HepG2 (cell line): ENCODE data around the gene SMIM14. TPM values are rescaled to one million over a fixed set of nuclear protein-coding genes. Genes with fewer than 3 reads are reported as not detected.

Experiments
- ARNTL ChIP-seq: sonication (generic); formaldehyde crosslinking; IDR thresholded peaks from 2 replicates; pipeline ENCODE4 v1.4.0; 2020; ENCODE audit warnings: mild to moderate bottlenecking, missing genetic modification reagents
- BCL6 ChIP-seq: IDR thresholded peaks from 2 replicates; pipeline ENCODE4 v1.6.1; 2016; ENCODE audit warnings: missing genetic modification reagents, missing compliant biosample characterization
- CBFB ChIP-seq: sonication (generic); formaldehyde crosslinking; IDR thresholded peaks from 2 replicates; pipeline ENCODE4 v1.4.0; 2020; ENCODE audit warnings: missing genetic modification reagents
- ESRRA ChIP-seq: sonication (generic); formaldehyde crosslinking; IDR thresholded peaks from 2 replicates; pipeline ENCODE4 v1.5.1; 2020; ENCODE audit warnings: mild to moderate bottlenecking, low read depth, missing genetic modification reagents
- GZF1 ChIP-seq: sonication (generic); formaldehyde crosslinking; IDR thresholded peaks from 2 replicates; pipeline ENCODE4 v1.5.1; 2020; ENCODE audit warnings: mild to moderate bottlenecking, missing genetic modification reagents
- HCFC1 ChIP-seq: fragments of 150-350 bp; IDR thresholded peaks from 2 replicates; pipeline ENCODE4 v1.6.1; 2014; ENCODE audit warnings: low read depth, low read length
- HNRNPH1 ChIP-seq: fragments of 200-400 bp; formaldehyde crosslinking; optimal IDR thresholded peaks from 2 replicates; pipeline ENCODE3; 2017; ENCODE audit warnings: mild to moderate bottlenecking, low read depth, low read length
- NFKBIZ ChIP-seq: IDR thresholded peaks from 2 replicates; pipeline ENCODE4 v1.6.1; 2018; ENCODE audit warnings: missing genetic modification reagents, missing compliant biosample characterization
- NPAS2 ChIP-seq: sonication (generic); formaldehyde crosslinking; IDR thresholded peaks from 2 replicates; pipeline ENCODE4 v1.8.0; 2022; ENCODE audit warnings: mild to moderate bottlenecking, missing genetic modification reagents, borderline replicate concordance
- NR2F2 ChIP-seq: IDR thresholded peaks from 2 replicates; pipeline ENCODE4 v1.6.1; 2012; ENCODE audit warnings: low read depth, inconsistent platforms, borderline replicate concordance
- RBAK ChIP-seq: sonication (generic); formaldehyde crosslinking; IDR thresholded peaks from 2 replicates; pipeline ENCODE4 v1.5.1; 2020; ENCODE audit warnings: mild to moderate bottlenecking, missing genetic modification reagents
- RORA ChIP-seq: sonication (generic); formaldehyde crosslinking; IDR thresholded peaks from 2 replicates; pipeline ENCODE4 v1.5.0; 2020; ENCODE audit warnings: mild to moderate bottlenecking, missing genetic modification reagents, moderate library complexity
- SYNCRIP ChIP-seq: fragments of 200-400 bp; formaldehyde crosslinking; IDR thresholded peaks from 2 replicates; pipeline ENCODE4 v1.6.1; 2018; ENCODE audit warnings: mild to moderate bottlenecking, low read depth, low read length; ENCODE audit not compliant: insufficient read depth
- TARDBP ChIP-seq: sonication (generic); formaldehyde crosslinking; IDR thresholded peaks from 2 replicates; pipeline ENCODE4 v1.8.0; 2022; ENCODE audit warnings: mild to moderate bottlenecking, missing genetic modification reagents
- YY1 ChIP-seq: IDR thresholded peaks from 2 replicates; pipeline ENCODE4 v1.6.1; 2011; ENCODE audit warnings: low read length, low read depth, moderate library complexity, mild to moderate bottlenecking; ENCODE audit not compliant: insufficient read depth, insufficient replicate concordance
- ZBTB38 ChIP-seq: sonication (generic); formaldehyde crosslinking; IDR thresholded peaks from 2 replicates; pipeline ENCODE4 v1.5.1; 2020; ENCODE audit warnings: mild to moderate bottlenecking, missing genetic modification reagents
- ZFX ChIP-seq: sonication (generic); formaldehyde crosslinking; IDR thresholded peaks from 2 replicates; pipeline ENCODE4 v1.4.0; 2020; ENCODE audit warnings: mild to moderate bottlenecking, low read depth, missing genetic modification reagents, moderate library complexity
- ZNF12 ChIP-seq: sonication (generic); formaldehyde crosslinking; IDR thresholded peaks from 2 replicates; pipeline ENCODE4 v1.5.0; 2020; ENCODE audit warnings: missing genetic modification reagents
- ZNF205 ChIP-seq: IDR thresholded peaks from 2 replicates; pipeline ENCODE4 v1.6.1; 2018; ENCODE audit warnings: missing biosample characterization, missing genetic modification reagents
- ZNF451 ChIP-seq: sonication (generic); formaldehyde crosslinking; IDR thresholded peaks from 2 replicates; pipeline ENCODE4 v1.5.0; 2020; ENCODE audit warnings: mild to moderate bottlenecking, missing genetic modification reagents
- ZNF614 ChIP-seq: IDR thresholded peaks from 2 replicates; pipeline ENCODE4 v1.6.1; 2018; ENCODE audit warnings: missing biosample characterization, missing genetic modification reagents, inconsistent platforms, borderline replicate concordance
- polyA plus RNA-seq, 8 experiments: library from polyadenylated mRNA; depleted of rRNA in 3 of 8; stranded (reverse) in 7 of 8; unstranded in 1 of 8; fragments of >200 nt; fragmentation: Illumina TruSeq in 4 of 8; extraction: Trizol in 4 of 8; gene quantifications; 2 replicates each; pipeline versions ENCODE4 v1.2.1 to v1.2.3, GENCODE V29; 2011 to 2016; ENCODE audit warnings: low read depth in 4 of 8, missing spikeins in 1 of 8, mixed read lengths in 1 of 8; ENCODE audit not compliant: insufficient read depth in 1 of 8
- total RNA-seq, 5 experiments: library from RNA; depleted of rRNA; stranded (reverse); fragments of >200 nt; fragmentation: Illumina TruSeq; extraction: Trizol; gene quantifications; 2 replicates each; pipeline ENCODE4 v1.2.3, GENCODE V29; 2016; ENCODE audit warnings: low read depth in 1 of 5
- TF ChIP-seq, protein P1 (sequence below): sonication (generic); formaldehyde crosslinking; IDR thresholded peaks from 2 replicates; pipeline ENCODE4 v1.4.0; 2020; ENCODE audit warnings: missing genetic modification reagents
- TF ChIP-seq, protein P2 (sequence below): sonication (generic); formaldehyde crosslinking; IDR thresholded peaks from 2 replicates; pipeline ENCODE4 v1.8.0; 2022; ENCODE audit warnings: missing genetic modification reagents, low read depth, mild to moderate bottlenecking, borderline replicate concordance
- TF ChIP-seq, protein P3 (sequence below): sonication (generic); formaldehyde crosslinking; IDR thresholded peaks from 2 replicates; pipeline ENCODE4 v1.8.0; 2022; ENCODE audit warnings: mild to moderate bottlenecking, missing genetic modification reagents; ENCODE audit not compliant: insufficient replicate concordance

The SMIM14 gene
- total and polyA plus RNA-seq, 2 of the 13 experiments (the other 11 are each of a cell fraction or from before 2014, with no cell fraction given): 16.3 to 28.1 TPM

DNA sequence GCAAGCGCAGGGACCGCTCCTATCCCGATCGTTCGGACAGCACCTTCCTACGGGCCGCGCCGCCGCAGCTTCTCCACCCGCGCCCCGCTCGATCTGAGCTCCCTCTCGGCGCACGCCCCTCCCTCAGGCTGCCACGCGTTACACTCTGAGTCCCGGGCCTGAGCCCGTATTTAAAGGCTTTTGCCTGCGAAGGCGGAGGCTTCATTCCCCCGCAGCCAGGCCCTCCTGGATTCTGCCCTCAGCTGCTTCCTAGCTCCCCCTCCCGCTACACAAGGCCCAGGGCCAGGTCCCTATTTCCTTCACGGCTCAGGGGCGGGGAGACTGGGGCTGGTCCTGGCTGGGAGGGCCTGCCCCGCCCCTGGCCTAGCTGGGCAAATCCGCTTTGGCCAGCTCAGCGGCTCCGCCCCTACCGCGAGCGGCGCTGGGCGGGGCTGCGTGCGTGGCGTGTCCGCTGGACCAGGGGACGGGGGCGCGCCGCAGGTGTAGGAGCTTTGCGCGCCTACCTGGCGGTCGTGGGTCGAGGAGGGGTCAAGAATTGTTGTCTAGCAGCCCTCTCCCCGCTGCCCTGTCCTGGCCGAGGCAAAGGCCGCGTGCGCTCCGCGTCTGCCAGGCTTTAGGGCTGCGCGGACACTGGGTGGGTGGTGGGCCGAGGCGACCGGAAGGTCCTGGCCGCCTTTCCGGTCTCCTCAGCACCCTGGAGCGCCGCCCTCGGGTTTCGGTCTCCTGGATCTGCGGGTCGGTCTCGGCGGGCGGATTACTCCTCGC lies 111.2 kb downstream of the SMIM14 start, which contains the start of gene UGDH (continued):
- TF ChIP-seq YY1 (peak; percentile 61), BCL6 (CRISPR knock-in tag) (peak; percentile 60), ZBTB38 (peak; percentile 92), ESRRA (CRISPR knock-in tag) (peak; percentile 76; the same call in 1 of the 2 replicates), CBFB (peak; percentile 42; the same call in 1 of the 2 replicates), NFKBIZ (CRISPR knock-in tag) (no peak; the same call in 1 of the 2 replicates), HNRNPH1 (peak; percentile 73), RORA (no peak), ARNTL (CRISPR knock-in tag) (peak; percentile 50), ZFX (CRISPR knock-in tag) (peak; percentile 97), ZNF205 (peak; percentile 74), ZNF614 (no peak; the same call in 1 of the 2 replicates), SYNCRIP (no peak), ZNF12 (CRISPR knock-in tag) (peak; percentile 67), RBAK (no peak), HCFC1 (peak; percentile 14; the same call in 1 of the 2 replicates), GZF1 (CRISPR knock-in tag) (peak; percentile 14), NPAS2 (CRISPR knock-in tag) (no peak), ZNF451 (CRISPR knock-in tag) (peak; percentile 84), TARDBP (CRISPR knock-in tag) (peak; percentile 96), NR2F2 (peak; percentile 65; the same call in 1 of the 2 replicates)
- TF ChIP-seq, protein P1, sequence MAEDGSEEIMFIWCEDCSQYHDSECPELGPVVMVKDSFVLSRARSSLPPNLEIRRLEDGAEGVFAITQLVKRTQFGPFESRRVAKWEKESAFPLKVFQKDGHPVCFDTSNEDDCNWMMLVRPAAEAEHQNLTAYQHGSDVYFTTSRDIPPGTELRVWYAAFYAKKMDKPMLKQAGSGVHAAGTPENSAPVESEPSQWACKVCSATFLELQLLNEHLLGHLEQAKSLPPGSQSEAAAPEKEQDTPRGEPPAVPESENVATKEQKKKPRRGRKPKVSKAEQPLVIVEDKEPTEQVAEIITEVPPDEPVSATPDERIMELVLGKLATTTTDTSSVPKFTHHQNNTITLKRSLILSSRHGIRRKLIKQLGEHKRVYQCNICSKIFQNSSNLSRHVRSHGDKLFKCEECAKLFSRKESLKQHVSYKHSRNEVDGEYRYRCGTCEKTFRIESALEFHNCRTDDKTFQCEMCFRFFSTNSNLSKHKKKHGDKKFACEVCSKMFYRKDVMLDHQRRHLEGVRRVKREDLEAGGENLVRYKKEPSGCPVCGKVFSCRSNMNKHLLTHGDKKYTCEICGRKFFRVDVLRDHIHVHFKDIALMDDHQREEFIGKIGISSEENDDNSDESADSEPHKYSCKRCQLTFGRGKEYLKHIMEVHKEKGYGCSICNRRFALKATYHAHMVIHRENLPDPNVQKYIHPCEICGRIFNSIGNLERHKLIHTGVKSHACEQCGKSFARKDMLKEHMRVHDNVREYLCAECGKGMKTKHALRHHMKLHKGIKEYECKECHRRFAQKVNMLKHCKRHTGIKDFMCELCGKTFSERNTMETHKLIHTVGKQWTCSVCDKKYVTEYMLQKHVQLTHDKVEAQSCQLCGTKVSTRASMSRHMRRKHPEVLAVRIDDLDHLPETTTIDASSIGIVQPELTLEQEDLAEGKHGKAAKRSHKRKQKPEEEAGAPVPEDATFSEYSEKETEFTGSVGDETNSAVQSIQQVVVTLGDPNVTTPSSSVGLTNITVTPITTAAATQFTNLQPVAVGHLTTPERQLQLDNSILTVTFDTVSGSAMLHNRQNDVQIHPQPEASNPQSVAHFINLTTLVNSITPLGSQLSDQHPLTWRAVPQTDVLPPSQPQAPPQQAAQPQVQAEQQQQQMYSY (CRISPR knock-in tag): peak; percentile 35; the same call in 1 of the 2 replicates
- TF ChIP-seq, protein P2, sequence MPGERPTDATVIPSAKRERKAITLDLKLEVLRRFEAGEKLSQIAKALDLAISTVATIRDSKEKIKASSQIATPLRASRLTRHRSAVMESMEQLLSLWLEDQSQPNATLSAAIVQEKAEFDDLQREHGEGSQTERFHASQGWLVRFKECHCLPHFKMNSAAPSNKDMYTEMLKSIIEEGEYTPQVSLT (CRISPR knock-in tag): no peak
- TF ChIP-seq, protein P3, sequence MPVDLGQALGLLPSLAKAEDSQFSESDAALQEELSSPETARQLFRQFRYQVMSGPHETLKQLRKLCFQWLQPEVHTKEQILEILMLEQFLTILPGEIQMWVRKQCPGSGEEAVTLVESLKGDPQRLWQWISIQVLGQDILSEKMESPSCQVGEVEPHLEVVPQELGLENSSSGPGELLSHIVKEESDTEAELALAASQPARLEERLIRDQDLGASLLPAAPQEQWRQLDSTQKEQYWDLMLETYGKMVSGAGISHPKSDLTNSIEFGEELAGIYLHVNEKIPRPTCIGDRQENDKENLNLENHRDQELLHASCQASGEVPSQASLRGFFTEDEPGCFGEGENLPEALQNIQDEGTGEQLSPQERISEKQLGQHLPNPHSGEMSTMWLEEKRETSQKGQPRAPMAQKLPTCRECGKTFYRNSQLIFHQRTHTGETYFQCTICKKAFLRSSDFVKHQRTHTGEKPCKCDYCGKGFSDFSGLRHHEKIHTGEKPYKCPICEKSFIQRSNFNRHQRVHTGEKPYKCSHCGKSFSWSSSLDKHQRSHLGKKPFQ (CRISPR knock-in tag): peak; percentile 55
